ENCODE measurements around the gene TXNDC15.
"Not testable (repeated sequence)": the region's sequence is repeated elsewhere in the genome, so short reads cannot be mapped to it uniquely, and the experiment has no call there.

GRCh38 chr5:134838361-134838760, 35.8 kb upstream of the TXNDC15 start:
- TF ChIP-seq, protein P1, sequence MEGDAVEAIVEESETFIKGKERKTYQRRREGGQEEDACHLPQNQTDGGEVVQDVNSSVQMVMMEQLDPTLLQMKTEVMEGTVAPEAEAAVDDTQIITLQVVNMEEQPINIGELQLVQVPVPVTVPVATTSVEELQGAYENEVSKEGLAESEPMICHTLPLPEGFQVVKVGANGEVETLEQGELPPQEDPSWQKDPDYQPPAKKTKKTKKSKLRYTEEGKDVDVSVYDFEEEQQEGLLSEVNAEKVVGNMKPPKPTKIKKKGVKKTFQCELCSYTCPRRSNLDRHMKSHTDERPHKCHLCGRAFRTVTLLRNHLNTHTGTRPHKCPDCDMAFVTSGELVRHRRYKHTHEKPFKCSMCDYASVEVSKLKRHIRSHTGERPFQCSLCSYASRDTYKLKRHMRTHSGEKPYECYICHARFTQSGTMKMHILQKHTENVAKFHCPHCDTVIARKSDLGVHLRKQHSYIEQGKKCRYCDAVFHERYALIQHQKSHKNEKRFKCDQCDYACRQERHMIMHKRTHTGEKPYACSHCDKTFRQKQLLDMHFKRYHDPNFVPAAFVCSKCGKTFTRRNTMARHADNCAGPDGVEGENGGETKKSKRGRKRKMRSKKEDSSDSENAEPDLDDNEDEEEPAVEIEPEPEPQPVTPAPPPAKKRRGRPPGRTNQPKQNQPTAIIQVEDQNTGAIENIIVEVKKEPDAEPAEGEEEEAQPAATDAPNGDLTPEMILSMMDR (IDR thresholded peaks at IDR 0.05 in 4 of 5, conservative IDR thresholded peaks at IDR 0.05 in 1 of 5) = not testable (repeated sequence)
- TF ChIP-seq POLR2A (IDR thresholded peaks at IDR 0.05) = not testable (repeated sequence)
